Lower leg skin (tissue), 3 donors: ENCODE results near the gene ZC3H14.

Source experiments
- POLR2A ChIP-seq, 2 donors: fragments of 450-650 bp; IDR thresholded peaks; one replicate each; pipeline ENCODE4 v1.6.1; 2016 to 2017; ENCODE audit warnings: antibody characterized with exemption in 2 of 2, mild to moderate bottlenecking in 1 of 2, moderate library complexity in 1 of 2
- TF ChIP-seq, protein P1 (sequence below), 3 donors: fragments of 450-650 bp; IDR thresholded peaks; one replicate each; pipeline ENCODE4 v1.5.1; 2016; ENCODE audit warnings: antibody characterized with exemption in 3 of 3, mild to moderate bottlenecking in 3 of 3, moderate library complexity in 2 of 3

DNA sequence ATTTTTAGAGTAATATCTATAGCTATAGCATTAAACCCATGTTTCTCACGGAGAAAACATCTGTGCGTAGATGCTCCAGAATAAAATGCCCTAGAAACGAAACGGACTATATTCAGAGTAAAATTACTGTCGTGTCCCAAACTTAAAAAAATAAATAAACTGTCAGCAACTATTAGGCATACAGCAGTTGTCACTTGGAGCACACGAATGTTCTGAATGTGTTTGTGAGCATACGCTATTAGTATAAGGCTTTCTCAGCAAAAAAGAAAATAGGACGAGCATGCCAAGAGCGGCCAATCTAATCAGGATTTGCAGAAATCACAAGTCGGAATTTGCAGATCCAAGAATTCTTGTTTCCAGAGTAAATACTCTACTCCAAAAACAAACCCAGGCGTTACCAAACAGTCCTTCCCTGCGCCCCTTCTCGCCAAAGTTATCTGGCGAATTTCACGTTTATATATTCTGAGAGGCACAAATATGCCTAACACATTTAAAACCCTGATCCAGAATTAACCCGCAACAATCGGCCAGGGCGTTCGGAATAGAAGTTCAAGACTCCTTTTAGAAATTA is 8.9 kb upstream of the ZC3H14 start:
- TF ChIP-seq, protein P1, sequence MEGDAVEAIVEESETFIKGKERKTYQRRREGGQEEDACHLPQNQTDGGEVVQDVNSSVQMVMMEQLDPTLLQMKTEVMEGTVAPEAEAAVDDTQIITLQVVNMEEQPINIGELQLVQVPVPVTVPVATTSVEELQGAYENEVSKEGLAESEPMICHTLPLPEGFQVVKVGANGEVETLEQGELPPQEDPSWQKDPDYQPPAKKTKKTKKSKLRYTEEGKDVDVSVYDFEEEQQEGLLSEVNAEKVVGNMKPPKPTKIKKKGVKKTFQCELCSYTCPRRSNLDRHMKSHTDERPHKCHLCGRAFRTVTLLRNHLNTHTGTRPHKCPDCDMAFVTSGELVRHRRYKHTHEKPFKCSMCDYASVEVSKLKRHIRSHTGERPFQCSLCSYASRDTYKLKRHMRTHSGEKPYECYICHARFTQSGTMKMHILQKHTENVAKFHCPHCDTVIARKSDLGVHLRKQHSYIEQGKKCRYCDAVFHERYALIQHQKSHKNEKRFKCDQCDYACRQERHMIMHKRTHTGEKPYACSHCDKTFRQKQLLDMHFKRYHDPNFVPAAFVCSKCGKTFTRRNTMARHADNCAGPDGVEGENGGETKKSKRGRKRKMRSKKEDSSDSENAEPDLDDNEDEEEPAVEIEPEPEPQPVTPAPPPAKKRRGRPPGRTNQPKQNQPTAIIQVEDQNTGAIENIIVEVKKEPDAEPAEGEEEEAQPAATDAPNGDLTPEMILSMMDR (IDR thresholded peaks at IDR 0.05) = no peak
- no peak for TF ChIP-seq POLR2A (IDR thresholded peaks at IDR 0.05)
